Measurements from ENCODE around the gene PDIA5. TPM values are rescaled to one million over a fixed set of nuclear protein-coding genes. Genes with fewer than 3 reads are reported as not detected.

PDIA5 gene
- total and polyA plus RNA-seq, 2 donors (not counting 1 experiment from before 2014, with no cell fraction given), result 2.6 to 3.8 TPM

- H3K4me1 ChIP-seq (ENCODE audit: control insufficient read depth in 2 of 2, insufficient read depth in 2 of 2, low read length in 2 of 2), result peaks cover 19 to 22% of the 10 kb centered on the region in 2 donors
- H3K27me3 Mint-ChIP-seq, result no peaks in the 10 kb centered on the region
- no peaks in the 10 kb centered on the region for H3K36me3 ChIP-seq (replicated peaks in 1 of 2; ENCODE audit: control extremely low read depth in 1 of 2, control insufficient read depth in 1 of 2, extremely low read depth in 1 of 2, insufficient read depth in 2 of 2, low read length in 1 of 2)
- H3K9ac ChIP-seq (ENCODE audit: low read length), result peak overlapping the region; percentile 9
- H4K20me1 ChIP-seq (ENCODE audit: control insufficient read depth, insufficient read depth, low read length, poor library complexity, severe bottlenecking), result no peaks in the 10 kb centered on the region
- H3K27ac Mint-ChIP-seq, result no peak overlapping the region
- H3K9me3 ChIP-seq (ENCODE audit: control extremely low read depth in 1 of 3, control insufficient read depth in 2 of 3, insufficient read depth in 1 of 3, low read length in 2 of 3), result no peaks in the 10 kb centered on the region
- H3K27ac ChIP-seq (ENCODE audit: low read length in 2 of 2), result no peak overlapping the region
- TF ChIP-seq EZH2 (IDR thresholded peaks at IDR 0.05; ENCODE audit: borderline replicate concordance, insufficient read depth, low read depth, low read length, poor library complexity, severe bottlenecking), result no peak
- TF ChIP-seq, protein P1, sequence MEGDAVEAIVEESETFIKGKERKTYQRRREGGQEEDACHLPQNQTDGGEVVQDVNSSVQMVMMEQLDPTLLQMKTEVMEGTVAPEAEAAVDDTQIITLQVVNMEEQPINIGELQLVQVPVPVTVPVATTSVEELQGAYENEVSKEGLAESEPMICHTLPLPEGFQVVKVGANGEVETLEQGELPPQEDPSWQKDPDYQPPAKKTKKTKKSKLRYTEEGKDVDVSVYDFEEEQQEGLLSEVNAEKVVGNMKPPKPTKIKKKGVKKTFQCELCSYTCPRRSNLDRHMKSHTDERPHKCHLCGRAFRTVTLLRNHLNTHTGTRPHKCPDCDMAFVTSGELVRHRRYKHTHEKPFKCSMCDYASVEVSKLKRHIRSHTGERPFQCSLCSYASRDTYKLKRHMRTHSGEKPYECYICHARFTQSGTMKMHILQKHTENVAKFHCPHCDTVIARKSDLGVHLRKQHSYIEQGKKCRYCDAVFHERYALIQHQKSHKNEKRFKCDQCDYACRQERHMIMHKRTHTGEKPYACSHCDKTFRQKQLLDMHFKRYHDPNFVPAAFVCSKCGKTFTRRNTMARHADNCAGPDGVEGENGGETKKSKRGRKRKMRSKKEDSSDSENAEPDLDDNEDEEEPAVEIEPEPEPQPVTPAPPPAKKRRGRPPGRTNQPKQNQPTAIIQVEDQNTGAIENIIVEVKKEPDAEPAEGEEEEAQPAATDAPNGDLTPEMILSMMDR (IDR thresholded peaks at IDR 0.05), result no peak
- peak overlapping the region; percentile 27 for H3K4me2 ChIP-seq (replicated peaks; ENCODE audit: low read depth, low read length, poor library complexity, severe bottlenecking)
- H3K9me3 Mint-ChIP-seq (ENCODE audit: insufficient read depth), result no peaks in the 10 kb centered on the region
- peak overlapping the region; percentile 13 for H3K4me3 Mint-ChIP-seq
- CTCF ChIA-PET, result no interaction called here
- H2AFZ ChIP-seq (ENCODE audit: insufficient read depth, low read depth, low read length, poor library complexity, severe bottlenecking), result peak overlapping the region; percentile 52
- intact Hi-C loops (cut with micrococcal nuclease), result no loop called here
- POLR2A ChIA-PET, result no interaction called here
- ATAC-seq (ENCODE audit: low read depth), result no peak
- peak; percentile 16 for DNase-seq
- peaks cover 31% of the 10 kb centered on the region for H3K4me1 Mint-ChIP-seq
- H3K79me2 ChIP-seq (ENCODE audit: control insufficient read depth, insufficient read depth, low read length), result peaks cover 40% of the 10 kb centered on the region
- 17% methylated on average over 8 of the region's 10 CpGs for WGBS (ENCODE audit: insufficient coverage)
- H3K4me3 ChIP-seq (ENCODE audit: control extremely low read depth in 1 of 5, extremely low read depth in 1 of 5, insufficient read depth in 1 of 5, low read depth in 2 of 5, low read length in 4 of 5), result no peak overlapping the region
- H3K27me3 ChIP-seq (replicated peaks in 1 of 4; ENCODE audit: control extremely low read depth in 1 of 4, control insufficient read depth in 3 of 4, insufficient read depth in 4 of 4, low read length in 3 of 4), result no peaks in the 10 kb centered on the region
Observed at GRCh38 chr3:123082370-123083065, 15.7 kb downstream of the PDIA5 start.

DNA sequence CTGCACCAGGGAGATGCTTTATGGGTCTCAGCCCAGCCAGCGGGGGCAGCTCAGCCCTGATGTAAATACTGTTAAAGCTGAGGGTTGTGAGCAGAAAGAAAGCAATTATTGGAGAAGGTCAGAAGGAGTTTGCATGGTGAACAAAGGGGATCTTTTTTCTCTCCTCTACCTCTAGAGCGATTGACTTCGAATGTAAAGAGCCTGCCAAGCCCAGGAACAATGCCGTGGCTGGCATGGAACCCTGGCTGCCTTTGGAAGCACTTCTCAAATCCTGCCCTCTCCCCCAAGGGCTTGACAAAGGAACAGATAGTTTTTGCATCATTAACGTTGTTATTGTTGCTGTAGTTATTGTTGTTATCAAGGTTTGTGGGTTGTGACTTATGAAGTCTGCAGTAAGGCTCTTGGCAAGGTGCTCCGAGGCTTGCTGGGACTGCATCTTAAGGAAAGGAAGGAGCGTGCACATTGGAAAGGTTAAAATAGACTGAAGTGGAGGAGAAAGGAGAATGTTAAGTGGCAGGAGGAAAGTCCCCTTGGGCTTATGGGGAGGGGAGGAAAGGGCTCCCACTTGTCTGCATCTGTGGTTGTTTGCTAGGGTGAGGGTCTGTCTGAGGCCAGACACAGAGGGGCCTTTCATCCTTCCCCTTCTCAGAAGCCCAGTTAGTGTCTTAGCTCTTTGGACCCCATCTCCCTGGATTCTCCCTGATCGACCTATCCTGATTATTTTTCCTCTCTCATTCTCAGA is 16.7 kb downstream of the PDIA5 start:
- Histone ChIP-seq H3K4me1 (ENCODE audit: control insufficient read depth in 2 of 2, insufficient read depth in 2 of 2, low read length in 2 of 2) (peaks cover 19 to 22% of the 10 kb centered on the region in 2 donors), H2AFZ (ENCODE audit: insufficient read depth, low read depth, low read length, poor library complexity, severe bottlenecking) (no peak overlapping the region), H4K20me1 (ENCODE audit: control insufficient read depth, insufficient read depth, low read length, poor library complexity, severe bottlenecking) (no peaks in the 10 kb centered on the region), H3K9me3 (ENCODE audit: control extremely low read depth in 1 of 3, control insufficient read depth in 2 of 3, insufficient read depth in 1 of 3, low read length in 2 of 3) (no peaks in the 10 kb centered on the region), H3K27ac (ENCODE audit: low read length in 2 of 2) (no peak overlapping the region), H3K4me2 (replicated peaks; ENCODE audit: low read depth, low read length, poor library complexity, severe bottlenecking) (no peak overlapping the region), H3K36me3 (replicated peaks in 1 of 2; ENCODE audit: control extremely low read depth in 1 of 2, control insufficient read depth in 1 of 2, extremely low read depth in 1 of 2, insufficient read depth in 2 of 2, low read length in 1 of 2) (no peaks in the 10 kb centered on the region), H3K4me3 (ENCODE audit: control extremely low read depth in 1 of 5, extremely low read depth in 1 of 5, insufficient read depth in 1 of 5, low read depth in 2 of 5, low read length in 4 of 5) (no peak overlapping the region), H3K27me3 (replicated peaks in 1 of 4; ENCODE audit: control extremely low read depth in 1 of 4, control insufficient read depth in 3 of 4, insufficient read depth in 4 of 4, low read length in 3 of 4) (no peaks in the 10 kb centered on the region), H3K79me2 (ENCODE audit: control insufficient read depth, insufficient read depth, low read length) (peaks cover 43% of the 10 kb centered on the region), H3K9ac (ENCODE audit: low read length) (no peak overlapping the region)
- Mint-ChIP-seq H3K4me1 (peaks cover 31% of the 10 kb centered on the region), H3K27ac (no peak overlapping the region), H3K9me3 (ENCODE audit: insufficient read depth) (no peaks in the 10 kb centered on the region), H3K4me3 (no peak overlapping the region), H3K27me3 (no peaks in the 10 kb centered on the region)
- ChIA-PET CTCF (no interaction called here), POLR2A (no interaction called here)
- TF ChIP-seq, protein P1 (IDR thresholded peaks at IDR 0.05), result no peak
- TF ChIP-seq EZH2 (IDR thresholded peaks at IDR 0.05; ENCODE audit: borderline replicate concordance, insufficient read depth, low read depth, low read length, poor library complexity, severe bottlenecking), result no peak
- intact Hi-C loops (cut with micrococcal nuclease), result no loop called here
- no peak for ATAC-seq (ENCODE audit: low read depth)
- no peak for DNase-seq
- 92% methylated on average over 5 of the region's 8 CpGs for WGBS (ENCODE audit: insufficient coverage)
